Endothelial cell of hepatic sinusoid (primary cell): ENCODE results near the gene CNNM2.

Experiments
- in situ Hi-C: cut with HindIII; loops from 2 replicates; pipeline ENCODE4 v1.10.0; 2017; ENCODE audit warnings: low sequenced_read_pairs

Gene CNNM2

DNA sequence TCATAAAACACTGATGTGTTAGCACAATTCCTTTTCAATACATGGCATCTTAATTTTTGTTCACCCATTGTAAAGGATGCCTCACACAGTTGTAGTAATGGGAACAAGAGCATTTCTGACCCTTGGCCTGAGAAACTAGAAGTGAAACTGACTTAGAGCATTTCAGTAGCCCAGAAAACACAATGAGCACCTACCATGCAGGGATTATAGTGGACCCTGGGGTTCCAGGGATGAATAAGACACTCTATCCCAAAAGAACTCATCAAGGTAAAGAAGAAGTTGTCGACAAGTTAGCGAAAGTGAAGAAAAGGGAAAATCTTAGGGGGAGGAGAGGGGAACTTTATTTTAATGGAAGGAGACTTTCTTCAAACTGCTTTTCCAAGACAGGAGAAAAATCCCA, 149.4 kb downstream of the CNNM2 start:
- in situ Hi-C loops: loop anchor here (25.0 kb wide), 1 partner anchor 330 kb away; the partner anchor contains the start of gene WBP1L

DNA sequence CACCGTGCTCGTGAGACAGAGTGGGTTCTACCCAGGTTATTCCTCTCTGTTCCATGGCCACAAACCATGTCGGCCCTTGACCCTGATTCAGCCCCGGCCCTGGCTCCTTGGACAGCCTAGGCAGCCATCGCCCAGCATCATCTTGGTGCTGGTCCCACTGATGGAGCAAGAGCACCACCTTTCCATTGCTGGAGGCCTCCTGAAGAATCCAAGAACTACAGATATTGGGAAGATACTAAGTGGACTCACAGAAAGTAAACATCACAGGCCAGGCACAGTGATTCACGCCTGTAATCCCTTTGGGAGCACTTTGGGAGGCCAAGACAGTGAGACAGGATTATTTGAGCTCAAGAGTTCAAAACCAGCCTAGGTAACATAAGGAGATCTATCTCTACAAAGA, 149.9 kb downstream of the CNNM2 start:
- in situ Hi-C loops: loop anchor here (25.0 kb wide), 1 partner anchor 331 kb away; the partner anchor contains the start of gene WBP1L

DNA sequence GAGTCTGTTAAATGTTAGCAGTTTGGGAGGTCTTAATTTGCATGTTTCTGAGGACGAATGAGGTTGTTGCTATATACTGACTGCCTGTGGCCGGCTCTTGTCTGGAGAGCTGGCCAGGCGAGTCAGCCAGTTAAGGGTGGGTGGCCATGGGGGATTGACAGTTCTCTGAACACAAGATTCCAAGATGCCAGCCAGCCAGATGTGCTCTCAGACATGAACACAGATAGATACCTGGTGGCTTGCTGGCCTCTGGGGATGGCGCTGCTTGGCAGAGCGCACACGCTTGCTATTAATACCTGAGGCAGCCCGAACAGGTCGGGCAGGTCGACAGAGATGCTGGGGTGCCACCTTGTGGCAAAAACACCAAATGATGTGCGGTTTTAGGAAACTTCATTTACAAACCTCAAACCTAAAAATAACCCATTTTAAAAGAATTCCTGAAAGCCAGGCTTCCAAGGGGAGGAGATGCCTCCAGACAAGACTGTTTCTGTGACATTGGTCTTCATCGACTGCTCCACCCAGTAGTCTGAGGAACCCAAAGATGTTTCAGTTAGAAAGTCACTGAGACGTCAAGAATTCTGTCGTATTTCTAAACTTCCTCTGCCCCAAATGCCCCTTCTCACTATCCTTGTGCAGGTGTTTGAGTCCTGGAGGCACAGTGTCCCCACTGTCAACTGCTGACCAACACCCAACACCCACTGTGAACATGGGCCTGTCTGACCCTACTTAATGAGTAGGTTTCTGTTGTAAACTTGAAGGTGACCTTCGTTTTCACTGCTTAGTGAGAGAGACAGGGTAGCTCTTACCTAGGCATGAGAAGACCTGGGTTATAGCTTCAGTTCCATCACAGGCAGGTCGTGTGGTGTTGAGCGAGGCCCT, 151.6 kb downstream of the CNNM2 start:
- in situ Hi-C loops: loop anchor here (25.0 kb wide), 1 partner anchor 332 kb away; the partner anchor contains the start of gene WBP1L

GRCh38 chr10:103072276-103072675, 154.2 kb downstream of the CNNM2 start:
- in situ Hi-C loops: loop anchor here (25.0 kb wide), 1 partner anchor 335 kb away; the partner anchor contains the start of gene WBP1L

DNA sequence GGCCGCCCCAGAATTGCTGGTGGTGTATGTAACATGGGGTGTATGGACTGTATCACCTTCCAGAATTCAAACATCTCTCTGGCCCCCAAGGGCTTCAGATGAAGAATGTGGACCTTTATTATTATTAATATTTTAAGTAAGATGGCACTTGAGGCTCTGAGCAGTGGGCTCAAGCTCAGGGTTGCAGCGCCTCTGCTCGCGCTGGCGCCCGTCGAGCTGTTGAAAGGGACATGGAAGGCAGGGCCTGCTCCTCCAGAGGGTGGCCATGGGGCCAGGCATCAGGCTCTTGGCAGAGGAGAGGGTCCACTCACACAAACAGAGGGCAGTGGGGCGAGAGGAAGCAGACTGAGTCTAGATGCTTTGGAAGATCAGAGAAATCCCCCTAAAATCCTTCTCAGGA, 154.8 kb downstream of the CNNM2 start:
- in situ Hi-C loops: loop anchor here (25.0 kb wide), 1 partner anchor 336 kb away; the partner anchor contains the start of gene WBP1L

- in situ Hi-C loops: no loop called here
Observed at GRCh38 chr10:103077020-103077419, 158.9 kb downstream of the CNNM2 start.

- in situ Hi-C loops: no loop called here
Observed at GRCh38 chr10:103077491-103078308, 159.6 kb downstream of the CNNM2 start.

DNA sequence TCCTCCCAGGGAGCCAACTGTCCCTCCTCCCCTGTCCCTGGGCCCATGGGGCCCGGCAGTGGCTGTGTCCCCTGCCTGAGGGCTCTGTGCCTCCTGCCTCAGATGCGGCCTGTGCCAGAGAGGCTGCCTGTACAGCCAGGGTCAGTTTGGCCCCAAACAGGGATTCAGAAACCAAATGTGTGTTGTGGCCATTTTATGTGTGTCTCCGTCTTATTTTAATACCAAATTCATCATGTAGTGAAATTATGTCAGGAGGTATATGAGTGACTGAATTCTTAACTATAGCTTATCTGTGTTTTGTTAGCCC, 160.2 kb downstream of the CNNM2 start:
- in situ Hi-C loops: no loop called here

DNA sequence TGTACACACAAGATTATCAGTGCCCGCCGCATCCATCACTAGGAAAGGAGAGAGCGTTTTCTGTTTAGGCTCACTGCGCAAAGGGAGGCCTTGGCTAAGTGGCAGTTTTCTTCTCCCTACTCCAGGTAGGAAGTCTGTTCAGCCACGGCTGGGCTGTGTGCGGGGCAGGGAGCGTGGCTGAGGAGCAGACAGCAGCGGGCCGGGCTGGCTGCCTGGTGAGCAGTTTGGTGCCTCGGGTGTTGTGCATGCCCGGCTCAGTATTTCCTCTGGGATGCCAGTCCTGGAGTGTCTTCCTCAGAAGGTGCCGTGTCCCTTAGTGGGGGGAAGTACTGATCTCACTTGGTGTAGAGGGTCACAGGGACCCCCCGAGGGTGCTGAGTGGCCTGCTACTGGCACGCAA, 160.6 kb downstream of the CNNM2 start:
- in situ Hi-C loops: no loop called here

DNA sequence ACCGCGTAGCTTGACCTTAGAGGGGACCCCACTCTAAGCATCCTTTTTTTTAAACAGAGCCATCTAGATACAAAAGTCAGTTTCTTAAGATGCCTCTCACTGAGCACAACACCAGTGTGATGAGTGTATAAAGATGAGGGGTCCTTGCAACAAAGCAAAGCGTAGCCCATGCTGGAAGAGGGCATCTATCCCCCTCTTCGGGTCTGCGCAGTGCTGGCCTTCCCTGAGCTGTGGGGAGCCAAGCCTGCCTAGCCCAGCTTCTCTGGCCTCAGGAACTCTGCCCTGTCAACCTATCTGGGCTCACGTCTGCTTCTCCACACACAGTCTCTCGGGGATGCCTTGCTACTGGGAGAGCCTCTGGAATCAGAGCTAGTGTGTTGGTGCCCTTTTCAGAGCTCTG, 161.0 kb downstream of the CNNM2 start:
- in situ Hi-C loops: no loop called here

- in situ Hi-C loops: no loop called here
Observed at GRCh38 chr10:103079946-103080345, 161.9 kb downstream of the CNNM2 start.

- in situ Hi-C loops: no loop called here
Observed at GRCh38 chr10:103080891-103081581, 162.9 kb downstream of the CNNM2 start.

GRCh38 chr10:103082683-103083082, 164.6 kb downstream of the CNNM2 start:
- in situ Hi-C loops: no loop called here

GRCh38 chr10:103083266-103083976, 165.3 kb downstream of the CNNM2 start:
- in situ Hi-C loops: no loop called here

- in situ Hi-C loops: no loop called here
Observed at GRCh38 chr10:103083977-103084320, 165.9 kb downstream of the CNNM2 start.

DNA sequence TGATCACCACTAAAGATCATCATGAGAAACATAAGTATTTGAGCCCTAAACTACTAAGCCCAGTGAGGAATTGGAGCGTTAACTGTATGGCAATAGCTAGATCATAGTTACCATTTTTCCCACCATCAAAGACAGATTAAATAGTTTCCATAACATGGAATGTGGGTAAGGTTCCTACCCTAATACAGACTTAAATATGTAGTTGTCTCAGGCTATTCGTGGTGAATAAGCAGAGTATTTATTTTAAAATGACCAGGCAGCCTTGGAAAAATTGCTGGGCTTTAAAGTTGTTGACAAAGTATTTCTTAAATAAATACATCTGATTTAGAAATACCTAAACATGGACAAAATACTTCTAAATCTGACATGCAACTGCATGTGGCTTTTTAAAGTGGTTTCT, 168.2 kb downstream of the CNNM2 start:
- in situ Hi-C loops: no loop called here

DNA sequence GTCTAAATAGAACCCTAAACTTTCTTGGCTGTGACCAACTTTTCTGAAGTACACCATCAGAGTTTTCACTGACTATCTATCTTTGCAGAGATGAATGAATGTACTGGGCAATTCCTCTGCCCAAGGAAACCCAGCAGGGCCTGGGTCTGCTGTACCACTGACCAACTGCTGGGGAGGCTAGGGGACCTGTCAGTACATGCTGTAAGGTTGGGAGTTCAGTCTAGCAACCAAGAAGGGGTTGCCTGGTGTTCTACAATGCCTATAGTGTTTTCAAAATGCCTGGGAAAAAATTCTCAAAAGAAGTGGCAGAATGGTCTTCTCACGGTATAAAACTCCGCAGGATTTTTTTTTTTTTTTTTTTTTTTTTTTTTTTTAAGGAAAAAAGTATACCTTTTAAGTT, 168.7 kb downstream of the CNNM2 start:
- in situ Hi-C loops: no loop called here

- in situ Hi-C loops: no loop called here
Observed at GRCh38 chr10:103089493-103089892, 171.4 kb downstream of the CNNM2 start.

DNA sequence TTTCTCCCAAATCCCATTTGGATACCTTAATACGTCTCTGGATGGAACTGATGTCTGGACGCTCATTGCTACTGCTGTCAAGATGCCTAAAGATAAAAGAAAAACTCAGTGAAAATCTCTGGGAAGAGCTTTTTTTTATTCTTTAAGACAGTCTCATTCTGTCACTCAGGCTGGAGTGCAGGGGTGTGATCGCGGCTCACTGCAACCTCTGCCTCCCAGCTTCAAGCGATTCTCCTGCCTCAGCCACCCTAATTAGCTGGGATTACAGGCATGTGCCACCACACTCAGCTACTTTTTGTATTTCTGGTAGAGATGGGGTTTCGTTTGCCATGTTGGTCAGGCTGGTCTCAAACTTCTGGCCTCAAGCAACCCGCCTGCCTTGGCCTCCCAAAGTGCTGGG, 172.8 kb downstream of the CNNM2 start:
- in situ Hi-C loops: no loop called here

DNA sequence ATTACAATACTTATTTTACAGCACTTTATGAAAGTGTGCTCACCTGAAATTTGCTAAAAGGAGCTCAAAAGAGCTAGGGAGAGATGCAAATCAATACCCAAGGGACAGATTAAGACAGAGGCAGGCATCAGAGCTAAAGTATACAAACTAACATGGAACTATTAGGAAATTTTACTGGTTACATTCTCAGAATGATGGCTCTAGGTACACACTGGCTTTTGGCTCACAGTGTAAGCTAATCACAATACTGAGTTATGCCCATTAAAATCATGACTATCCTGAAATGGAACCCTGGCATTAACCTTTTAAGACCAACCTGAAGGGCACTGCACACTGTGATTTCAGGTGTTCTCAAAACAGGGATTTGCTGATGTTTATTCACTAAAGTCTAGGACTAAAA, 176.9 kb downstream of the CNNM2 start:
- in situ Hi-C loops: no loop called here

DNA sequence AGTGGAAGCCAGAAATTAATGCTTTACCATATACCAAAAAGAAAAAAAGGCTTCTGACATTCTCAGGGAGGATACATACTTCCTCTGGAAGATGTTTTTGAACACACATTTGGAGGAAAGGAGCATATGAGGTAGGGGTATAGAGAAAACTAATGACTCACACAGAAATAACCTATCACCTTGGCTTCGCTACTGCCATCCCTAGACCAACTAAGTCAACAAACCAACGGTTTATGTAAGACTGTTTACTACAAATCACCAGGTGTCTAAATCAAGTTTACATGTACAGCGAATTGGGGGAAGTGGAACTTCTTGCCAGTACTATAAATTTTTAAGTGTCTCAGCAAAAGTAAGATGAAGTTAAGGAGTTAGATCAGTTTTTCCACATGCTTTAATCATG, 178.0 kb downstream of the CNNM2 start:
- in situ Hi-C loops: no loop called here
